HG03103 (cell line): ENCODE results near the gene NIT2.
"Not testable (repeated sequence)": the region's sequence is repeated elsewhere in the genome, so short reads cannot be mapped to it uniquely, and the experiment has no call there.

Experiments
- ATAC-seq: cut with Tn5 transposase; IDR thresholded peaks from one replicate; pipeline ENCODE4 v1.9.1; 2021; ENCODE audit warnings: low read depth; ENCODE audit not compliant: unreplicated experiment

The NIT2 gene

DNA sequence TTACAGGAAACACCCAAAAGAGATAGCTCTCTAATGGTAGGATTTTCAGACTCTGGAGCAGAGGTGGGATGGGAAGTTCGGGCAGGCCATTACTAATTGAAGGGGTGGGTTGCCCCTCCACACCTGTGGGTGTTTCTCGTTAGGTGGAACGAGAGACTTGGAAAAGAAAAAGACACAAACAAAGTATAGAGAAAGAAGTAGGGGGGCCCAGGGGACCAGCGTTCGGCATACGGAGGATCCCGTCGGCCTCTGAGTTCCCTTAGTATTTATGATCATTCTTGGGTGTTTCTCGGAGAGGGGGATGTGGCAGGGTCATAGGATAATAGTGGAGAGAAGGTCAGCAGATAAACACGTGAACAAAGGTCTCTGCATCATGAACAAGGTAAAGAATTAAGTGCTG, 1.7 kb downstream of the NIT2 start:
- not testable (repeated sequence) for ATAC-seq

- ATAC-seq: no peak
These were observed 4.4 kb downstream of the NIT2 start for GRCh38 chr3:100338911-100339310.

- no peak for ATAC-seq
These were observed 5.2 kb downstream of the NIT2 start for GRCh38 chr3:100339786-100340185.

DNA sequence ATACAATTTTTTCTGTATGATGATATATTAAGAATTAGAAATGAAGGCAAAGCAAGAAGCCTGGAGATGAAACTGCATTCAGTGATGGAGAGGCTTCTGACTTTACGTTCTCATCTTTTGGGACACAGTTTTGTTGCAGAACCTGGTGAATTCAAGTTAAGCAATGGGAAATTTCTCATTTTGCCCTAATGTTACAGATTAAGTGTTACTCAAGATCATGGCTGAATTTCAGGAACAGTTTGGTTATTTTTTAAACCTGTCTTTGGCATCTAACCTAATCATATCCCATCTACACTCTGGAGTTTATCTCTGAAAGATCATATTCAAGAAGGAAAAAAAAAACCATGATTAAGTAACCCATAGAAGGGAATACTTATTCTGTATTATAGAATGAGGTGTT, 6.0 kb downstream of the NIT2 start:
- ATAC-seq: no peak

DNA sequence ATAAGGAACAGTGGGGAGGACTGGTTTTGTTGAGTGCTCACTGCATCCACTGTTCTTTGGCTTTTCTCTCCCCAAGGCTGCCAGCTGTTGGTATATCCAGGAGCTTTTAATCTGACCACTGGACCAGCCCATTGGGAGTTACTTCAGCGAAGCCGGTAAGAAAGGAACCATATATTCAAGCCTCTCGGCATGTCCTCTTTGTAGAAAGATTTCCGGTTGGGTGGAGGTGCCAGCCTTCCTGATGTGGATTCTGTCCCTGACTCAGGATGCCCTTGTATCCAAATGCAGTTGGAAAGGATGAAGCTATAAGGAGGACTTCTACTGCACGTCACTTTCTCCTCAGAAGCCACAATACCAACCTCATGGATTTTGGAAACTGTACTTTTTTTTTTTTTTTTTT, 14.2 kb downstream of the NIT2 start:
- ATAC-seq: no peak

DNA sequence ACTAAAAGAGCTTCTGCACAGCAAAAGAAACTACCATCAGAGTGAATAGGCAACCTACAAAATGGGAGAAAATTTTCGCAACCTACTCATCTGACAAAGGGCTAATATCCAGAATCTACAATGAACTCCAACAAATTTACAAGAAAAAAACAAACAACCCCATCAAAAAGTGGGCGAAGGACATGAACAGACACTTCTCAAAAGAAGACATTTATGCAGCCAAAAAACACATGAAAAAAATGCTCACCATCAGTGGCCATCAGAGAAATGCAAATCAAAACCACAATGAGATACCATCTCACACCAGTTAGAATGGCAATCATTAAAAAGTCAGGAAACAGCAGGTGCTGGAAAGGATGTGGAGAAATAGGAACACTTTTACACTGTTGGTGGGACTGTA, 17.2 kb downstream of the NIT2 start:
- ATAC-seq: not testable (repeated sequence)

DNA sequence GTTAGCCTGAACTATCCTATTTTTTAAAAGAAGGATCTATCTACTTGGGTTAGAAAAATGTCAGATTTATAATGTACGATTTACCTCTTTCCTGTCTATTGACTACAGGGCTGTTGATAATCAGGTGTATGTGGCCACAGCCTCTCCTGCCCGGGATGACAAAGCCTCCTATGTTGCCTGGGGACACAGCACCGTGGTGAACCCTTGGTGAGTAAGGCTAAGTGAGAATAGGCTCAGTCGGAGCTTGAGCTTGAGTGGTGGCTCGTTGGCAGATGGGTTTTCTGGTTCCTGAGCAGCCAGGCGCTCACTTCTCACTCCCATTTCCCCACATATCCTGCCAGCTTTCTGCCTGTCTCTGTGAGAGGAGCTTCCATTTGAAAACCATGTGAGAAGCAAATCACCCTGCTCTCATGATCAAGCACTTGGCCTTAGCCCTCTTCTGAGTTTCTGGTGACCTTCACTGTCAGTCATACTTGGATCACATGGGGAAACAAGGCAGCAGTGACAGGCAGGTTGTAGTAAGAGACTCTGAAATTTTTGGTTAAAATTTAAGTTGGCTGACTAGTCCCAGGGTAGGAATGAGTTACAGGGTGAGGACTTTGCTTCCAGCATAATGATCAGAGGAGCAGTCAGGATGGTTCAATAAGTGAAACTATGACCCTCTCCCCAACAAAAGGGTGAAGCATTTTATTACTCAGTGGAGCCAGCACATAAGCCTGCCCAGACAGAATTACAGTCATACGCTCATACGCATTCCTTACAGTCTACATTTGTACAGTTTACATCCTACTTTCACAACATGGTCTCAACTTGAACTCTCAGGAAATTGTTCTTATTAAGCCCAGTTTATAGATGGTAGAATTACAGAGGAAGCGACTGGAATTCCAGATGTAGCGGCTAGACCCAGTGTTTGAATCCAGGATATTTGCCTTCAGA, 18.0 kb downstream of the NIT2 start:
- no peak for ATAC-seq

GRCh38 chr3:100354850-100355249, 20.3 kb downstream of the NIT2 start:
- ATAC-seq: no peak

DNA sequence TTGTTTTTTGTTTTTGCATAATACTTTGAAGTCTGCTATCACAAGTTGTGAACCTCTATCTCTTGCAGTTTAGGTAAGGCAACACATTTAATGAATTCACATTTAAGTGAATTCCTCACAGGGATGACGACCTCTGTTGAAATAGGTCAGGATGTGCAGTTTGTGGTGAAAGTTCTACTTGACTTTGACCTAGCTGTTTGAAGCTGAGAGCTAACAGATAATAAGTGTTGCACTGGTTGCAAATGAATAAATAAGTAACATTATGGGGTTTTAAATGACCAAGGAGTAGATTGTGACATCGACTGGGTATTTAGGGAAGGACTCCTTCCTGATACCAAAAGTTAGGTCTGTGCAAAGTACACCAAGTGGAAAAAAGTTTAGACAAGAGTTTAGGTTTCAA, 23.9 kb downstream of the NIT2 start:
- no peak for ATAC-seq

DNA sequence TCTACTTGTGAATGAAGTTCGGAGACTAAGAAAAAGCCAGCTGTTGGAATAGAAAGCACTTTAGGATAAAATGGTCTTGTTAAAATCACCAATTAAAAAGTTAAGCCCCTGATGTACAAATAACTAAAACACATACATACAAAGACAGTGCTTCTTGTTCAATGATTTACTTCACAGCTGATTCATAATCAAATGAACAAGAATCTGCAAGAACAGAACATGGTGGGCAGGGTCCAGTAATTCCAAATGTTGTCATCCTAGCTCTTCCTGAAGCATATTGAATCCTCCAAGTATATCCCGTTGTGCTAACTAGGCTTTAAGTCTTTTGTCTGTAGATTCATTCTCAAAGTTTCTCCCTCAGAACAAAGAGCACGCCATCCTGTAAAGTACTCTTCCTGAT, 24.5 kb downstream of the NIT2 start:
- ATAC-seq: no peak

GRCh38 chr3:100360757-100361496, 26.4 kb downstream of the NIT2 start:
- ATAC-seq: no peak

- ATAC-seq: no peak
These were observed 27.3 kb downstream of the NIT2 start for GRCh38 chr3:100361897-100362296.

DNA sequence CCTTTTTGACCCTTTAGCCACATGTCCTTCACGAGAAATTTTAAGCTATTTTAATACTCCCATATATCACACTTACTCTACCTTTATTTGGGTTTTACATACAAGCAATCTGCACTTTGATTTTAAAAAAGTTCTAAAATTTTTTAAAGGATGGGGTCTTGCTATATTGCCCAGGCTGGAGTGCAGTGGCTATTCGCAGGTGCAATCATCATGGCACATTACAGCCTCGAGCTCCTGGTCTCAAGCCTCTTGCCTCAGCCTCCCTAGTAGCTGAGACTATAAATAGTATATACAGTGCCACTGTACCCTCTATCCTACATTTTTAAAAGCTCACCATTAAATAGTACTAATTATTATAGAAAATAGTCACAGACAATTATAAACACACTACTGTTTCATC, 29.9 kb downstream of the NIT2 start:
- ATAC-seq: no peak

DNA sequence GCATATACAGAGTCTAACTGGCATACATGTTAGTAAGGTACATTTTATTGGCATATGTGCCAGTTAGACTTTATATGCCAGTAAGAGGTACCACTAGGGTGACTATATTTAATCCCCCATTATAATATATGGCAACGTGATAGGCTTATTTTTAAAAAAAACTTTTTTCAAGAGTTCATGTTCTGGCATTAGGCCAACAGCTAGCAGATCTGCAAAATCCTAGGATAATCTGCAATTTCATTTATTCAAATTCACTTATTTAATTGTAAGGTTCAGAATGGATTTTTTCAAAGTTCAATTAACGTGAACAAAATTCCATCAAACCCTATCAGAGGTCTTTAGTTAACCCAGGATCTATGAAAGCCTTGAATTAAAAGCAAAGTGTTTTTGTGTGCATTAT, 31.9 kb downstream of the NIT2 start:
- no peak for ATAC-seq

- ATAC-seq: no peak
These were observed 33.9 kb downstream of the NIT2 start for GRCh38 chr3:100368441-100368840.

DNA sequence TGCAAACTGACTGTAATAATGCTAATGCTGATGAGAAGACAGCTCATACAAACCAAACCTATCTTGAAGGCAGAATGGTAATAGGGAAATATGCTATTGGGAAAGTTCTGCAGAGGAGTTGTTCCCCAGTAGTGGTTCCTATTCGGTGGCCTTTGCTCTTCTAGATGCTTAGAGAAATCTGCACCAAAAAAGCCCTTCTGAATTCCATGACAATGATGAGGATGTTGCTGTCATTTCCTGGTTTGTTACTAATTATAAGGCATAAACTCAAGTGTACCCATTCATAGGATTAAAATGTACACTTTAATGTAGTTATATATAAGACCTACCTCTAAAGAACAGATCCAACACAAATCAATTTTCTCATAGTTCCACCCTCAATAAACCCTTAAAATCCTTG, 36.2 kb downstream of the NIT2 start:
- ATAC-seq: no peak

- no peak for ATAC-seq
These were observed 40.0 kb downstream of the NIT2 start for GRCh38 chr3:100374521-100374920.

DNA sequence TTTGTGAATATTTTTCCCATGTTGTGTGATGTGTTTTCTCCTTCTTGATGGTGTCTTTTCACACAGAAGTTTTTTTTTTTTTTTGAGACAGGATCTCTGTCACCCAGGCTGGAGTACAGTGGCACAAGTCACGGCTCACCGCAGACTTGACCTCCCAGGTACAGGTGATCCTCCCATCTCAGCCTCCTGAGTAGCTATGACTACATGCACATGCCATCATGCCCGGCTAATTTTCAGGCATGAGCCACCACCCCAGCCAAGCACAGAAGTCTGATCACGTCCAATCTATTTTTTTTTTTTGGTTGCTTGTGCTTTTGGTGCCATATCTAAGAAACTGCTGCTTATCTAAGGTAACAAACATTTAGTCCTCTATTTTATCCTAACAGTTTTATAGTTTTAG, 41.7 kb downstream of the NIT2 start:
- no peak for ATAC-seq

DNA sequence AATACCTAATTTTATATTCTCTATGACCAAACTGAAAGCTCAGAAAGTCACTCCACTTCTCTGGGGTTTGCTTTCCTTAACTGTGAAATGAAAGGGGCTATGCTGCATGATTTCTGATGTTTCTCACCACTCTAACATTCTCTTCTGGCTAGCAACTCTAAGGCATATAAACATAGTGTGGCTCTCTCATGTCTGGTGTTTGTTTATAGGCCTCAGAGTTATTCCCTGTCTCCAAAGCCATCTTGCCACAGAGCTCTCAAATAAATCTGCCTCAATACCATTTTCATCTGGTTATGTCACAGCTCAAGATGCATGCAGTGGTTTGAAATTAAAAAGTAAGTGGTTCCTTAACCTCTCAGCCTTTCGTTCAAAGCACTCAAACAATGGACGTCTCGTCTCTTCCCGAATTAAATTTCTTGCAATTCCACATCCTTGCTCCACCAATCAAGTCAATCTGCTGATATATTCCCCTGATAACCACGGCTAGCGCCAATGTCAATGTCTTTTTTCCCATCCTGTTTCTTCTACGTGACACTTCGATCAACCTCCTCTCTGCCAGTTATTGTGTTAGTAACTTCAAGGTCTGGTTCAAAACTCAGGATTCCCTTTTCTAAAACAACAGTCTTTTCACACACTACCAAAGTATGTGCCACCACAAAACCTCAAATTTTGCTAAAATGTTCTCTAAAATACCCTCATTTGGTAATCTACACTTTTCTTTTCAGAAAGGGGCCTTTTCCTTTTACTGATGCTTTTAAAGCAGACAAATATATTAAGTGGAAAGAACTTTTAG, 50.4 kb downstream of the NIT2 start:
- no peak for ATAC-seq

GRCh38 chr3:100386437-100387074, 52.0 kb downstream of the NIT2 start:
- ATAC-seq: no peak

DNA sequence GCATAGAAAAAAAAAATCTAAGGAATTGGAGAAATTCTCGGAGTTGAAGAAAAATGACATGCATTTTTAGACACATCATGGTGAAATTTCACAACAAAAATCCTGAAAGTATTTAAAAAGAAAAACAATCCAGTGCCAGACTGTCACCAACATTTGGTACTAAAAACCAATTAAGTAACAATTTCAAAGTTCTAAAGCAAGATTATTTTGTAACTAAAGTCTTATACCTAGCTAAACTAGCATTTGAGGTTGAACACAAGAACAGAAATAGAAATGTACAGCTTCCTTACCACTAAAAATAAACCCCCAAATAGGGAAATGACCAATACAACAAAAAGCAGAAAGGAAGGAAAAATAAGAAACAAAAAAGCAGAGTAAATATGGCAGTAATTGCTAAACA, 54.5 kb downstream of the NIT2 start:
- no peak for ATAC-seq
